T follicular helper cell (primary cell): ENCODE results near the gene CIBAR2.

Experiments
- DNase-seq: peaks from one replicate; pipeline ENCODE4 v3.0.0-alpha.2; 2020; ENCODE audit warnings: low read depth

The CIBAR2 gene

GRCh38 chr16:85103114-85104079, 8.9 kb downstream of the CIBAR2 start:
- DNase-seq: no peak

GRCh38 chr16:85101956-85102630, 10.2 kb downstream of the CIBAR2 start:
- no peak for DNase-seq

- DNase-seq: no peak
Measured at GRCh38 chr16:85100265-85100664, 12.0 kb downstream of the CIBAR2 start.

GRCh38 chr16:85098565-85098964, 13.7 kb downstream of the CIBAR2 start:
- no peak for DNase-seq

- DNase-seq: no peak
Measured at GRCh38 chr16:85096921-85097320, 15.4 kb downstream of the CIBAR2 start.

- DNase-seq: no peak
Measured at GRCh38 chr16:85094812-85095211, 17.5 kb downstream of the CIBAR2 start.

- DNase-seq: no peak
Measured at GRCh38 chr16:85094176-85094805, 18.0 kb downstream of the CIBAR2 start.

GRCh38 chr16:85093705-85094104, 18.6 kb downstream of the CIBAR2 start:
- no peak for DNase-seq

GRCh38 chr16:85092851-85093250, 19.4 kb downstream of the CIBAR2 start:
- DNase-seq: no peak

GRCh38 chr16:85092309-85092708, 20.0 kb downstream of the CIBAR2 start:
- no peak for DNase-seq

GRCh38 chr16:85091522-85091910, 20.8 kb downstream of the CIBAR2 start:
- no peak for DNase-seq

- no peak for DNase-seq
Measured at GRCh38 chr16:85090873-85091521, 21.3 kb downstream of the CIBAR2 start.

- DNase-seq: no peak
Measured at GRCh38 chr16:85090181-85090580, 22.1 kb downstream of the CIBAR2 start.

GRCh38 chr16:85089525-85089924, 22.7 kb downstream of the CIBAR2 start:
- DNase-seq: no peak

GRCh38 chr16:85088570-85089199, 23.6 kb downstream of the CIBAR2 start:
- no peak for DNase-seq

- DNase-seq: no peak
Measured at GRCh38 chr16:85087899-85088569, 24.2 kb downstream of the CIBAR2 start.

- DNase-seq: peak; percentile 64
Measured at GRCh38 chr16:85086347-85087291, 25.7 kb downstream of the CIBAR2 start.

- DNase-seq: no peak
Measured at GRCh38 chr16:85085721-85086120, 26.6 kb downstream of the CIBAR2 start.

- no peak for DNase-seq
Measured at GRCh38 chr16:85084841-85085510, 27.3 kb downstream of the CIBAR2 start.
